Mucosa of descending colon (tissue), 3 donors: ENCODE measurements around the gene NOL4L. TPM values are rescaled to one million over a fixed set of nuclear protein-coding genes. Genes with fewer than 3 reads are reported as not detected.

Source experiments
- ATAC-seq: fragments of 200-7000 bp; cut with Tn5 transposase; one replicate; pipeline ENCODE4 v1.9.1; 2020; ENCODE audit warnings: mild to moderate bottlenecking, moderate library complexity
- DNase-seq, 3 donors: peaks; one replicate each; pipeline ENCODE4 v3.0.0-alpha.2; 2020
- H3K36me3 ChIP-seq: fragments of 200-600 bp; one replicate; pipeline ENCODE4 v1.8.0; 2021; ENCODE audit warnings: low read depth, mild to moderate bottlenecking
- H3K4me1 ChIP-seq: fragments of 200-600 bp; one replicate; pipeline ENCODE4 v1.8.0; 2021; ENCODE audit warnings: low read depth, mild to moderate bottlenecking
- H3K4me3 ChIP-seq: fragments of 200-600 bp; one replicate; pipeline ENCODE4 v1.8.0; 2021; ENCODE audit warnings: mild to moderate bottlenecking
- H3K9me3 ChIP-seq: fragments of 200-600 bp; one replicate; pipeline ENCODE4 v1.8.0; 2021; ENCODE audit warnings: mild to moderate bottlenecking
- intact Hi-C, 2 donors: fragments of 100-400 bp; cut with DNase I in 1 of 2; cut with micrococcal nuclease in 1 of 2; formaldehyde crosslinking; loops; one replicate each; pipeline versions ENCODE4 v1.11.0 to v1.11.1; 2022; cut with DNase I, micrococcal nuclease
- total RNA-seq, 3 donors: library from RNA; stranded (reverse); fragmentation: NEBNext Ultra II Directional in 2 of 3; extraction: Animal tissue kit (Norgen Biotek cat#: 25700) in 2 of 3; gene quantifications; one replicate each; pipeline versions ENCODE4 v1.2.1 to v1.2.4, GENCODE V29; 2021 to 2023
- TF ChIP-seq, protein P1 (sequence below): fragments of 200-600 bp; IDR thresholded peaks from one replicate; pipeline ENCODE4 v1.8.0; 2022; ENCODE audit warnings: antibody characterized with exemption, mild to moderate bottlenecking
- donor health status: DM: no; HTN: no; CAD: no; lungs with moderate emphysema.
- donor health status: DM: no; HTN: no; CAD: no.
- donor health status: DM: no; HTN: yes; CAD: no.

The NOL4L gene
- total RNA-seq, 3 donors from 2014 or later: 46.1 to 75.3 (median 55.1) TPM

DNA sequence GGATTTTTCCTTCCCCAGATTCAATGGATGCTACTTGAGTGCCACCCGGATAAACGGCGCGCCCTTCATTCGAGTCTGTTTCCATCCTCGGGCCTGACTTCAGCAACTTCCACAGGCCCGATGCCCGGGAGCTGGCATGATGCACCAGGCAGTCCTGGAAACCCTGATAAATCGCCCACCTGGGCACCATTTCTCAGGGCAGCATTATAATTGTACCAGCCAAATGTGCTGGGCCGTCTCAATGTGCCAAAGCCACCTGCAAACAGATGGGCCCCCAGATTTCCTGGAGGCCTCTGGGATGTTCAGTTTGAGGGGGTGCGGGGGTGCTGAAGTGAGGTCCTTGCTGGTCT lies 65.8 kb downstream of the NOL4L start:
- H3K4me3 ChIP-seq: no peak overlapping the region
- intact Hi-C loops: no loop called here
- peak in 1 of 3 donors; percentile 17 for DNase-seq
- peaks cover 4% of the 10 kb centered on the region for H3K4me1 ChIP-seq
- no peaks in the 10 kb centered on the region for H3K9me3 ChIP-seq
- TF ChIP-seq, protein P1, sequence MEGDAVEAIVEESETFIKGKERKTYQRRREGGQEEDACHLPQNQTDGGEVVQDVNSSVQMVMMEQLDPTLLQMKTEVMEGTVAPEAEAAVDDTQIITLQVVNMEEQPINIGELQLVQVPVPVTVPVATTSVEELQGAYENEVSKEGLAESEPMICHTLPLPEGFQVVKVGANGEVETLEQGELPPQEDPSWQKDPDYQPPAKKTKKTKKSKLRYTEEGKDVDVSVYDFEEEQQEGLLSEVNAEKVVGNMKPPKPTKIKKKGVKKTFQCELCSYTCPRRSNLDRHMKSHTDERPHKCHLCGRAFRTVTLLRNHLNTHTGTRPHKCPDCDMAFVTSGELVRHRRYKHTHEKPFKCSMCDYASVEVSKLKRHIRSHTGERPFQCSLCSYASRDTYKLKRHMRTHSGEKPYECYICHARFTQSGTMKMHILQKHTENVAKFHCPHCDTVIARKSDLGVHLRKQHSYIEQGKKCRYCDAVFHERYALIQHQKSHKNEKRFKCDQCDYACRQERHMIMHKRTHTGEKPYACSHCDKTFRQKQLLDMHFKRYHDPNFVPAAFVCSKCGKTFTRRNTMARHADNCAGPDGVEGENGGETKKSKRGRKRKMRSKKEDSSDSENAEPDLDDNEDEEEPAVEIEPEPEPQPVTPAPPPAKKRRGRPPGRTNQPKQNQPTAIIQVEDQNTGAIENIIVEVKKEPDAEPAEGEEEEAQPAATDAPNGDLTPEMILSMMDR: no peak
- ATAC-seq: no peak
- no peaks in the 10 kb centered on the region for H3K36me3 ChIP-seq

DNA sequence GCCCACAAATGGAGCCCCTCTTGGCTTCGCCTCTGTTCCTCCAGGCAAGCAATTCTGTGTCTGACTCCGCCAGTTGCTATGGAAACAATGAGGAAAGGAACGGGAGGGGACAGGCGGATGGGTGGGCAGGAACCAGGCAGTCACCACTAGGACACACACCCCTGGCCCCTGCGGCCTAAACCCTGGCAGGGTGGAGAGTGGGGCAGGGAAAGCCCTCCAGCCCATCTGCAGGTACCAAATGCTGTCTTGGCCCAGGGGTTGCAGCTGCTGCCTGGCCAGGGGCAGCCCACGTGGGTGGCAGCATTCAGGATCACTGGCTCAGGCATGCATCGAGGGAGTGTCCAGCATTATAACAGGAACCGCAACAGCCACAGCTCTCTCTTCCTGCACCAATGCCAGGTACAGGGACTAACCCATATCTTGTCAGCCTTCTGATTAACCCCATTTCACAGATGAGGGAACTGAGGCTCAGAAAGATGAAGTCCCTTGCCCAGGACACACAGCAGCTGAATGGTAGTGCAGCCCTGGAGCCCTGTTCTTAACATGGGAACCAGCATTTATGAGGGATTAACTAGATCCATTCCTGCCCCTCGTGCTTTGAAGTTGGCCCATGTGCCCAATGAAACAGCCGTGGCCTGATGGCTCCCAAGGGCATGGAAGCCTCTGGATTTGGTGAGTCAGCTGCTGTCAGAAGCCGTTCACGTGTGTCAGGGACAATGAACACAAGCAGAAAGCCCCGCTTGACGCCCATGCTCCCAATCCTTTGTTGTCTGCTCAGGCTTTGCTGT lies 66.3 kb downstream of the NOL4L start:
- intact Hi-C loops: no loop called here
- Histone ChIP-seq H3K4me3 (no peak overlapping the region), H3K36me3 (no peaks in the 10 kb centered on the region), H3K9me3 (no peaks in the 10 kb centered on the region), H3K4me1 (peaks cover 4% of the 10 kb centered on the region)
- TF ChIP-seq, protein P1: no peak
- no peak for ATAC-seq
- DNase-seq: peak in 1 of 3 donors; percentile 40

DNA sequence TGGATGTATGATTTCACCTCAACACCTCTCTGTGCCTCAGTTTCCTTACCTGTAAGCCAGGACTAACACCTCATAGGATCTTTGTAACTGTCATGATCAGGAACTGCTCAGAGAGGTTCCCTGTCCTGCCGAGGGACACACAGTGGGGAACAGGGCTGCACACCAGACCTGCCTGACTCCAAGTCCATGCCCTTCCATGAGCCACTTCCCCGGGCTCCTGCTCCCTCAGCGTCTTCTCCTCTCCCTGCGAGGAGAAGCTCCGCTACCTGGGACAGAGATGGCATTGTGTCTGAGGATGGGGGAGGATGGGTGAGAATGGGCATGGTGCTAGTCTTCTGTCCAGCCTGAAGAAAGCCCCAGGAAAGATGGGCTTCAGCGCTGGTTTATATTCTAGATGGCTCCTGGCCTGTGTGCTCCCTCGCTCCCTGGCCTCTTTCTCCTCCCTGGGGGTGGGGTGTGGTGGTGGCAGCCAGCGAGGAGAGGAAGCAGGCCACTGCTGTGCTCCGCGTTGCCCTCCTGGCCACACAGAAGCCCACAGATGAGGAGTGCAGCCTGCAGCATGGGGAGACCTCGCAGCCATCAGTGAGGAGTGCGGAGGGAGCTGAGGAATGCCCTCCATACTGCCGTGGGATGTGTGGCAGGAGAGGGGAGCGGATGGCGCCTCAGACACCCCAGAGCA lies 67.1 kb downstream of the NOL4L start:
- no peak for ATAC-seq
- H3K9me3 ChIP-seq: no peaks in the 10 kb centered on the region
- TF ChIP-seq, protein P1: no peak
- H3K4me3 ChIP-seq: no peak overlapping the region
- H3K36me3 ChIP-seq: no peaks in the 10 kb centered on the region
- peaks cover 4% of the 10 kb centered on the region for H3K4me1 ChIP-seq
- intact Hi-C loops: no loop called here
- peak in 1 of 3 donors; percentile 13 for DNase-seq

DNA sequence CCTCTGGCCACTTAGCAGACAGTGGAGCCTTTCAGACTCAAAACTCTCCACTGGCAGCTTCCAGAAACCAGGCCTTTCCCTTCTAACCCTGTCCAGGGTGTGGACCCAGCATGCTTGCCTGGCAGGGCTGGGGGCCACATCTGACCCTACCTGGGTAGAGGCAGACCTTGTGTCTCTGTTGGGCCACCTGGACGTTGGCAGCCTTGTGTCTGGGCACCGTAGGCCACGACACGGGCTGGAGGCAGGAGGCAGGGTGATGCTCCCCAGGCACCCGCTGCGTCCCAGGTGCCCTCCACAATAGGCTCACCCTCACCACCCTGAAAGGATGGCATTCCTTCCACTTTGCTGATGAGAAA lies 67.6 kb downstream of the NOL4L start:
- peak in 1 of 3 donors; percentile 41 for DNase-seq
- no peaks in the 10 kb centered on the region for H3K9me3 ChIP-seq
- no peaks in the 10 kb centered on the region for H3K36me3 ChIP-seq
- no peak overlapping the region for H3K4me3 ChIP-seq
- peaks cover 4% of the 10 kb centered on the region for H3K4me1 ChIP-seq
- intact Hi-C loops: no loop called here
- ATAC-seq: no peak
- TF ChIP-seq, protein P1: no peak

DNA sequence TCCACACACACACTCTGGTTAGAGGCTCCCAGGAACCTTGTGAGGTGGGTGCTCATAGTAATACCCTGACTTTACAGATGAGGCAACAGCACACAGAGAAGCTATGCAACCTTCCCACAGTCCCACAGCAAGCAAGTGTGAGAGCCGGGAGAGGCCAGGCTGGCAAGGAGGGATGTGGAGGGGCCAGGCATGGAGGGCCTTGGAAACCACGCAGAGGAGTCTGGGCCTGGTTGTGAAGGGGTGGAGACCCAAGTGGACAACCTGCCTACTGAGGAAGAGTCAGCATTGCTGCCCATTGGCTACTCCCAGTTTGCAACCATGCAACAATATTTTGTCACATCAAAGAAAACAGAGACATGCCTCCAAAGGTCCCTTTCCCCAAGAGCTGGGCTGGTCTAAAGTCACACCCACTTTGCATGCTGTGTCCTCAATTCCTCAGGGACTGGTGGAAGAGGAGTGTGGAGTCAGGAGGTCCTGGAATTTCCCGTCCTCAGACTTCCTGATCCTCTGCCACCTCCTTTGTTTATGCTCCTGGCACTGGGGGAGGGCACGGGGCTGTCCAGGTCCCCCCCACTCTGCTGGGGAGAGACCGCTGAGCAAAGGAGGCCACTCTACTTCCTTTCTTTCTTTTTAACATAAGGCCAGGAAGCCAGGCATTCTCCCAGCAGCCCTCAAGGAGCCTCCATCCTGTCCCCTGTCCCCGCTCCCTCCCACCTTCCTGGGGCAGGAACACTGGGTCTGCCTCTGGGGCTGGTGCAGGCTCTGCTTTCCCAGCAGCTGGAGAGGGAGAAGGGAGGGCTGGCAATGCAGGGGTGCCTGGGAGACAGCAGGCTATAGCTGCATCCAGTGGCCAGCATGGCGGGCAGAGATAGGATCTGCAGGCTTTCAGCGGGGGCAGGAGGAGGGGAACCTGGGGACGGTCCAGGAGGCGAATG lies 68.3 kb downstream of the NOL4L start:
- DNase-seq (peak in 1 of 3 donors; percentile 27), ATAC-seq (no peak)
- Histone ChIP-seq H3K9me3 (no peaks in the 10 kb centered on the region), H3K4me3 (no peak overlapping the region), H3K36me3 (no peaks in the 10 kb centered on the region), H3K4me1 (no peaks in the 10 kb centered on the region)
- TF ChIP-seq, protein P1: no peak
- intact Hi-C loops: no loop called here
